Measurements from ENCODE around the gene PARP15.

DNA sequence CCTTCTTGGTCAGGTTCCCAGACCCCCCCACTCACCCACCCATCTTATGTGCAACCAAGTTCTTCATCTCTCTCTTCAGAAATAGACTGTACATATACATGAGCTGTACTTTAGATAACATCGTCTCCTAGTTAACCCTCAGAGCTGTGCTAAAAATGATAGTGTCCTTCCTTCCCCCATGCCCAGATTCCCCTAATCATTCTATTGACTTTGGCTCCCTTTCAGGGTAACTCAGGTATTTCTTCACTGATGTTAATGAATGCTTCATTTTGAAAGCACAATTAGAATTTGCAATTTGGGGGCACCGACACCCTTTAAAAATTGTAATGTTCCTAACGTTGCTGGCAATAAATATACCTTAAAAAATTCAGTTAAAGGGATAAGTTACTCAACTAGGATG lies 24.3 kb upstream of the PARP15 start:
- TF ChIP-seq, protein P1, sequence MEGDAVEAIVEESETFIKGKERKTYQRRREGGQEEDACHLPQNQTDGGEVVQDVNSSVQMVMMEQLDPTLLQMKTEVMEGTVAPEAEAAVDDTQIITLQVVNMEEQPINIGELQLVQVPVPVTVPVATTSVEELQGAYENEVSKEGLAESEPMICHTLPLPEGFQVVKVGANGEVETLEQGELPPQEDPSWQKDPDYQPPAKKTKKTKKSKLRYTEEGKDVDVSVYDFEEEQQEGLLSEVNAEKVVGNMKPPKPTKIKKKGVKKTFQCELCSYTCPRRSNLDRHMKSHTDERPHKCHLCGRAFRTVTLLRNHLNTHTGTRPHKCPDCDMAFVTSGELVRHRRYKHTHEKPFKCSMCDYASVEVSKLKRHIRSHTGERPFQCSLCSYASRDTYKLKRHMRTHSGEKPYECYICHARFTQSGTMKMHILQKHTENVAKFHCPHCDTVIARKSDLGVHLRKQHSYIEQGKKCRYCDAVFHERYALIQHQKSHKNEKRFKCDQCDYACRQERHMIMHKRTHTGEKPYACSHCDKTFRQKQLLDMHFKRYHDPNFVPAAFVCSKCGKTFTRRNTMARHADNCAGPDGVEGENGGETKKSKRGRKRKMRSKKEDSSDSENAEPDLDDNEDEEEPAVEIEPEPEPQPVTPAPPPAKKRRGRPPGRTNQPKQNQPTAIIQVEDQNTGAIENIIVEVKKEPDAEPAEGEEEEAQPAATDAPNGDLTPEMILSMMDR (IDR thresholded peaks at IDR 0.05): no peak
- TF ChIP-seq, protein P2, sequence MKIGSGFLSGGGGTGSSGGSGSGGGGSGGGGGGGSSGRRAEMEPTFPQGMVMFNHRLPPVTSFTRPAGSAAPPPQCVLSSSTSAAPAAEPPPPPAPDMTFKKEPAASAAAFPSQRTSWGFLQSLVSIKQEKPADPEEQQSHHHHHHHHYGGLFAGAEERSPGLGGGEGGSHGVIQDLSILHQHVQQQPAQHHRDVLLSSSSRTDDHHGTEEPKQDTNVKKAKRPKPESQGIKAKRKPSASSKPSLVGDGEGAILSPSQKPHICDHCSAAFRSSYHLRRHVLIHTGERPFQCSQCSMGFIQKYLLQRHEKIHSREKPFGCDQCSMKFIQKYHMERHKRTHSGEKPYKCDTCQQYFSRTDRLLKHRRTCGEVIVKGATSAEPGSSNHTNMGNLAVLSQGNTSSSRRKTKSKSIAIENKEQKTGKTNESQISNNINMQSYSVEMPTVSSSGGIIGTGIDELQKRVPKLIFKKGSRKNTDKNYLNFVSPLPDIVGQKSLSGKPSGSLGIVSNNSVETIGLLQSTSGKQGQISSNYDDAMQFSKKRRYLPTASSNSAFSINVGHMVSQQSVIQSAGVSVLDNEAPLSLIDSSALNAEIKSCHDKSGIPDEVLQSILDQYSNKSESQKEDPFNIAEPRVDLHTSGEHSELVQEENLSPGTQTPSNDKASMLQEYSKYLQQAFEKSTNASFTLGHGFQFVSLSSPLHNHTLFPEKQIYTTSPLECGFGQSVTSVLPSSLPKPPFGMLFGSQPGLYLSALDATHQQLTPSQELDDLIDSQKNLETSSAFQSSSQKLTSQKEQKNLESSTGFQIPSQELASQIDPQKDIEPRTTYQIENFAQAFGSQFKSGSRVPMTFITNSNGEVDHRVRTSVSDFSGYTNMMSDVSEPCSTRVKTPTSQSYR (CRISPR knock-in tag; IDR thresholded peaks at IDR 0.05): no peak

Data from WTC11 (cell line).